Activated T-helper 17 cell treated with anti-CD3 and anti-CD28 coated beads, Interleukin-2, amount 50 U/mL, for 72 hours (primary cell): ENCODE data around the gene MKI67. TPM values are rescaled to one million over a fixed set of nuclear protein-coding genes. Genes with fewer than 3 reads are reported as not detected.

Experiments used
- ATAC-seq: fragments of 150-1000 bp; cut with Tn5 transposase; replicated peaks from 2 replicates; pipeline ENCODE4 v1.10.0; 2021; ENCODE audit warnings: mild to moderate bottlenecking, moderate library complexity
- H3K27ac Mint-ChIP-seq: one replicate; pipeline ENCODE4 v1.8.0; 2022; ENCODE audit warnings: mixed read lengths
- H3K27me3 Mint-ChIP-seq: one replicate; pipeline ENCODE4 v1.8.0; 2022; ENCODE audit warnings: mixed read lengths
- H3K36me3 Mint-ChIP-seq: one replicate; pipeline ENCODE4 v1.8.0; 2022; ENCODE audit warnings: low read depth, mild to moderate bottlenecking, mixed read lengths
- H3K4me1 Mint-ChIP-seq: one replicate; pipeline ENCODE4 v1.8.0; 2022; ENCODE audit warnings: mixed read lengths
- H3K4me3 Mint-ChIP-seq: one replicate; pipeline ENCODE4 v1.8.0; 2022; ENCODE audit warnings: mild to moderate bottlenecking, mixed read lengths
- H3K9me3 Mint-ChIP-seq: one replicate; pipeline ENCODE4 v1.8.0; 2022; ENCODE audit warnings: mixed read lengths
- total RNA-seq, 2 donors: library from RNA; stranded (reverse); gene quantifications; one replicate each; pipeline ENCODE4 v1.2.3, GENCODE V29; 2022

The MKI67 gene
- total RNA-seq, 2 donors from 2014 or later: 262 to 281 TPM

- Mint-ChIP-seq H3K4me3 (no peak overlapping the region), H3K4me1 (no peaks in the 10 kb centered on the region), H3K36me3 (peaks cover 21% of the 10 kb centered on the region), H3K27me3 (no peaks in the 10 kb centered on the region), H3K9me3 (no peaks in the 10 kb centered on the region), H3K27ac (no peak overlapping the region)
- peak; percentile 40 for ATAC-seq
These were observed 38.9 kb downstream of the MKI67 start for GRCh38 chr10:128087146-128087883.

GRCh38 chr10:128086003-128086863 lies 40.0 kb downstream of the MKI67 start:
- Mint-ChIP-seq H3K9me3 (no peaks in the 10 kb centered on the region), H3K4me1 (no peaks in the 10 kb centered on the region), H3K4me3 (no peak overlapping the region), H3K36me3 (peaks cover 32% of the 10 kb centered on the region), H3K27ac (no peak overlapping the region), H3K27me3 (no peaks in the 10 kb centered on the region)
- ATAC-seq: no peak

GRCh38 chr10:128084991-128085390 lies 41.2 kb downstream of the MKI67 start:
- Mint-ChIP-seq H3K36me3 (peaks cover 44% of the 10 kb centered on the region), H3K4me3 (no peak overlapping the region), H3K27me3 (no peaks in the 10 kb centered on the region), H3K4me1 (no peaks in the 10 kb centered on the region), H3K9me3 (no peaks in the 10 kb centered on the region), H3K27ac (no peak overlapping the region)
- no peak for ATAC-seq

- H3K4me3 Mint-ChIP-seq: no peak overlapping the region
- no peak overlapping the region for H3K27ac Mint-ChIP-seq
- no peak for ATAC-seq
- H3K4me1 Mint-ChIP-seq: no peaks in the 10 kb centered on the region
- no peaks in the 10 kb centered on the region for H3K9me3 Mint-ChIP-seq
- H3K36me3 Mint-ChIP-seq: peaks cover 51% of the 10 kb centered on the region
- no peaks in the 10 kb centered on the region for H3K27me3 Mint-ChIP-seq
These were observed 41.9 kb downstream of the MKI67 start for GRCh38 chr10:128084364-128084763.

GRCh38 chr10:128083191-128083895 lies 42.9 kb downstream of the MKI67 start:
- no peaks in the 10 kb centered on the region for H3K4me1 Mint-ChIP-seq
- no peaks in the 10 kb centered on the region for H3K9me3 Mint-ChIP-seq
- no peak overlapping the region for H3K27ac Mint-ChIP-seq
- H3K4me3 Mint-ChIP-seq: no peak overlapping the region
- no peaks in the 10 kb centered on the region for H3K27me3 Mint-ChIP-seq
- ATAC-seq: no peak
- H3K36me3 Mint-ChIP-seq: peaks cover 61% of the 10 kb centered on the region

- Mint-ChIP-seq H3K27ac (no peak overlapping the region), H3K4me3 (no peak overlapping the region), H3K36me3 (peaks cover 76% of the 10 kb centered on the region), H3K27me3 (no peaks in the 10 kb centered on the region), H3K4me1 (no peaks in the 10 kb centered on the region), H3K9me3 (no peaks in the 10 kb centered on the region)
- ATAC-seq: no peak
These were observed 44.5 kb downstream of the MKI67 start for GRCh38 chr10:128081720-128082119.

- Mint-ChIP-seq H3K27ac (no peak overlapping the region), H3K36me3 (peaks cover 81% of the 10 kb centered on the region), H3K9me3 (no peaks in the 10 kb centered on the region), H3K4me3 (no peak overlapping the region), H3K4me1 (no peaks in the 10 kb centered on the region), H3K27me3 (no peaks in the 10 kb centered on the region)
- ATAC-seq: no peak
These were observed 45.0 kb downstream of the MKI67 start for GRCh38 chr10:128081222-128081621.

GRCh38 chr10:128080641-128081040 lies 45.6 kb downstream of the MKI67 start:
- Mint-ChIP-seq H3K27ac (peak overlapping the region; percentile 49), H3K27me3 (no peaks in the 10 kb centered on the region), H3K4me3 (no peak overlapping the region), H3K9me3 (no peaks in the 10 kb centered on the region), H3K4me1 (no peaks in the 10 kb centered on the region), H3K36me3 (peaks cover 87% of the 10 kb centered on the region)
- ATAC-seq: no peak

GRCh38 chr10:128080231-128080630 lies 46.0 kb downstream of the MKI67 start:
- H3K9me3 Mint-ChIP-seq: no peaks in the 10 kb centered on the region
- no peak overlapping the region for H3K4me3 Mint-ChIP-seq
- peaks cover 4% of the 10 kb centered on the region for H3K4me1 Mint-ChIP-seq
- H3K27ac Mint-ChIP-seq: peak overlapping the region; percentile 49
- ATAC-seq: no peak
- no peaks in the 10 kb centered on the region for H3K27me3 Mint-ChIP-seq
- H3K36me3 Mint-ChIP-seq: peaks cover 91% of the 10 kb centered on the region

- Mint-ChIP-seq H3K4me1 (peaks cover 14% of the 10 kb centered on the region), H3K27ac (no peak overlapping the region), H3K27me3 (no peaks in the 10 kb centered on the region), H3K4me3 (no peak overlapping the region), H3K36me3 (peaks cover 97% of the 10 kb centered on the region), H3K9me3 (no peaks in the 10 kb centered on the region)
- ATAC-seq: peak; percentile 69
These were observed 47.9 kb downstream of the MKI67 start for GRCh38 chr10:128078136-128078969.

GRCh38 chr10:128077155-128077875 lies 48.9 kb downstream of the MKI67 start:
- H3K9me3 Mint-ChIP-seq: no peaks in the 10 kb centered on the region
- peaks cover 14% of the 10 kb centered on the region for H3K4me1 Mint-ChIP-seq
- no peak overlapping the region for H3K27ac Mint-ChIP-seq
- peaks cover 99% of the 10 kb centered on the region for H3K36me3 Mint-ChIP-seq
- no peak overlapping the region for H3K4me3 Mint-ChIP-seq
- ATAC-seq: no peak
- H3K27me3 Mint-ChIP-seq: no peaks in the 10 kb centered on the region

- peaks cover 14% of the 10 kb centered on the region for H3K4me1 Mint-ChIP-seq
- no peak for ATAC-seq
- H3K27me3 Mint-ChIP-seq: no peaks in the 10 kb centered on the region
- no peak overlapping the region for H3K27ac Mint-ChIP-seq
- H3K9me3 Mint-ChIP-seq: no peaks in the 10 kb centered on the region
- no peak overlapping the region for H3K4me3 Mint-ChIP-seq
- H3K36me3 Mint-ChIP-seq: peaks cover 99% of the 10 kb centered on the region
These were observed 51.6 kb downstream of the MKI67 start for GRCh38 chr10:128074589-128074988.

- no peak overlapping the region for H3K4me3 Mint-ChIP-seq
- peaks cover 99% of the 10 kb centered on the region for H3K36me3 Mint-ChIP-seq
- no peak for ATAC-seq
- no peak overlapping the region for H3K27ac Mint-ChIP-seq
- H3K4me1 Mint-ChIP-seq: peaks cover 14% of the 10 kb centered on the region
- no peaks in the 10 kb centered on the region for H3K27me3 Mint-ChIP-seq
- H3K9me3 Mint-ChIP-seq: no peaks in the 10 kb centered on the region
These were observed 52.3 kb downstream of the MKI67 start for GRCh38 chr10:128073890-128074289.
